Fibroblast of peridontal ligament (primary cell): ENCODE results near the gene LIG1.

Experiments
- DNase-seq: peaks from one replicate; pipeline ENCODE4 v3.0.0-alpha.2; 2010; ENCODE audit errors: extremely low read depth

LIG1 gene

DNA sequence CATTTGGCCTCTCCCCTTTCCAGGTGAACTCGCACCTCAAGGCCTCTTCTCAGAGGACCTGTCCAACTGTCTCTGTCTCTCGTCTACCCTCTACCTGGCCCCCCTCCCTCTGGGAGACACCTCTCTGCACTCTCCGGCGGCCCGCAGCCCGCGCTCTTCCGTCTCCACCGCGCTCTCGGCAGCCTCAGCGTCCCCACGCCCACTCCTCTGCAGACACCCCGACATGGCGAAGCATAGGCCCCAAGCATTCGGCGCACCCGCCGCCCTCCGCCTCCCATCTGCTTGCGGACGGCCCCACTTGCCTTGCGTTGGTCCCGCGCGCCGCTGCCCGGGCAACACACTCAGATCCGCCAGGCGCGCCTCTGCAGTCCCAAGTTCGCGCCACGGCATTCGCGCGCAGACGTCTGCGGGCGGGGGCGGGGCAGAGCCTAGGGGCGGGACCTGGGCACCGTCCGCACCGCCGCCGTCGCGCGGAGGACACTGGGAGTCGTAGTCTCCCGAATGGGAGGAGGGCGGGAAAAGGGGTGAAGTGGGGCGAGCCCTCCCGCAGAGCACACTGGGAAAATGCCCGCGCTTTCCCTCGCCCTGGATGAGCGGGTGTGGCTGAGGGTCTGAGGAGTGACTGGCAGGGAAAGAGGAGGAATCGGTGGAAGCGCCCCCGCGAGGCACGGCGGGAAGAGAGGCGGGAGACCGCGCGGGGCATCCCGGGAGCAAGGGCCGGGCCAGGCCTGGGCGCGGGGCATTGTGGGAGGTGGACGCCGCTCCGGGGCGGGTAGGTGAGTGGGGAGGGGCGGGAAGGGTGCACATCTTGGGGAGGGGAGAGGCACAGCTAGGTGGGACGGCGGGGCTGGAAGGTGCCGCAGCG is at the start of gene LIG1, which contains the start of gene ZSWIM9:
Gene LIG1 (minus strand): TSS at position 406 of the 865 bp plus-strand sequence. CDS start 4,778 bp downstream, outside the sequence.
Gene ZSWIM9 (plus strand): TSS at position 742 of the 865 bp plus-strand sequence. CDS start 1,123 bp downstream, outside the sequence.
- DNase-seq: peak; percentile 94

DNA sequence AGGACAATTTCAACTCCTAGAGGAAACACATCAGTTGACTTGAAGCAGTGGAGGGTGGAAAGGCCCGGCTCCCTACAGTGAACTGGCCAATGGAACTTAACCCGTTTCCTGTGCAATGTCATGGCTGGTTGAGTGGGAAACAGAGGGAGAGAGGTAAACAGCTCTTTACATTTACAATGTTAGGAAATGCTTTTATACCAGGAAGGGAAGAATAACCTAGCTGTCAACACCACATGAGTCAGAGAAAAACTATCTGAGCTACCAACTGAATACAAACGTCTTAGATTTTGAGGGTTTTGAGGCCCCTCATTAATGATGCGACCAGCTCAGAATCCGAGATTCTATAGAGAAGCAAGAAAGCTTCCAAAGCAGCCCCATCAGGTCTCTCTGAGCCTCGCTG is 48.9 kb upstream of the LIG1 start:
- DNase-seq: no peak

DNA sequence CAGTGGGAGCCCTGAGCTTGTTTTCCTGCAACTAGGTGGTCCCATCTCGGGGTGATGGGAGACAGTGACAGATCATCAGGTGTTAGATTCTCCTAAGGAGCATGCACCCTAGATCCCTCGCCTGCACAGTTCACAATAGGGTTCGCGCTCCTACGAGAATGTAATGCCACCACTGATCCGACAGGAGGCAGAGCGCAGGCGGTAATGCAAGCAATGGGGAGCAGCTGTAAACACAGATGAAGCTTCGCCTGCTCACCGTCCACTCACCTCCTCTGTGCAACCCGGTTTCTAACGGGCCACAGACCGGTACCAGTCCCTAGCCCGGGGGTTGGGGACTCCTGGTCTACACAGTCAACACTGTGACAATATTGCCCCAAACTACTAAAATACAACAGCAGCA is 46.8 kb upstream of the LIG1 start:
- DNase-seq: no peak

DNA sequence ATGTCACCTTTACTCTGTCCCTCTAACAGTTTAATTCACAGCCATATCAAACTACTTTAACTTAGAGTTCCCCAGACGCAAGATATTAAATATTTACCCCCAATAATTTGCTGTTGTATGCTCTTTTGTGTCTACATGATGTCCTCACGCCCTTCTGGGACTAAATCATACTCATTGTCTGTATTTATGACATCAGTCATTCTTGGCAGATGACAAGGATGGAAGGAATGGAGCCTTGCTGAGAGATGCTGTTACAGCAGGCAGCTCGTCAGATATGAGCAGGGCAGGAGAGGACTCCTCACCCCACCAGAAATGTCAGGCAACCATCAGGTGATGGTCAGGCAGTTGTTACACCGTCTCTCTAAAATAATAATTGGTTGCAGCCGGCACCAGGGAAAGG is 43.8 kb upstream of the LIG1 start:
- no peak for DNase-seq

DNA sequence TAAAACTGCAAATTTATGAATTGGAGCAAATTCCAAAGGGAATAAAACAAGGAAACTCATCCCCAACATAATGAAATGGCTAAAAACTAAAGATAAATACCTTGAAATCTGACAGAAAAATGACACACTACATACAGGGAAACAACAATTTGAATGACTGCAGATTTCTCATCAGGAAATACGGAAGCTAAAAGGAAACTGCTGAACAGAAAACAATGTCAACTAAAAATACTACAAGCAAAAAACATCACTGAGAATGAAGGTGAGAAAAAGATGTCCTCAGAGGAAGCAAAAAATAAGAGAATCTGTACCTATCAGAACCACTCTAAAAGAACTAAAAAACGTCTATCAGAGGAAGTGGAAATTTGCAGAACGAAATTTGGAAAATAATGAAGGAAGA is 39.9 kb upstream of the LIG1 start:
- no peak for DNase-seq

DNA sequence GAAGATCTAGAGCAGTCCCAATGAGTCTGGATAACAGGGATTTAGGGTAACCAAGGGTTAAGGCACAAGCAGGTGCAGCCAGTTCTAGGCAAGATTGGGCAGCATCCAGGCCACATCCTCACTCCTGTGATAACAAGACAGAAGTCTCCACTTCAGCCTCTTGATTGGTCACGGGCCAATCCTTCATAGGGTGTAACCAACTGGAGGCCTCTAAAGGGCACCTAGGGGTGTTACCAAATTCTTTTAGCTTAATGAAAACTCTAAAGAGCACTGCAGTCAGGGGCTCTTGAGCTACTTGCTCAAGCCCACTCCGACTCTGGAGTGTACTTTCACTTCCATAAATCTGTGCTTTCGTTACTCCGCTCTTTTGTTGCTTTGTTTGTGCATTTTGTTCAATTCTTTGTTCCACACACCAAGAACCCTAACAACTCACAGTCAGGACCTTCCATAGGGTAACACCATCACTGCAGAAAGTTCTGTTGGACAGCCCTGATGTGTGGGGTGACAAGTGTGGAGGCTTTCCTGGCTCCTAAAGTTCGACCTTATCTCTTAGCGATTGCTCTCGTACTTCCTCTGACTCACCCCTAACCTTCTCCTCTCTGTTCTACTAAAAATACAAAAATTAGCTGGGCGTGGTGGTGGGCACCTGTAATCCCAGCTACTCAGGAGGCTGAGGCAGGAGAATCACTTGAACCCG is 36.4 kb upstream of the LIG1 start:
- no peak for DNase-seq

DNA sequence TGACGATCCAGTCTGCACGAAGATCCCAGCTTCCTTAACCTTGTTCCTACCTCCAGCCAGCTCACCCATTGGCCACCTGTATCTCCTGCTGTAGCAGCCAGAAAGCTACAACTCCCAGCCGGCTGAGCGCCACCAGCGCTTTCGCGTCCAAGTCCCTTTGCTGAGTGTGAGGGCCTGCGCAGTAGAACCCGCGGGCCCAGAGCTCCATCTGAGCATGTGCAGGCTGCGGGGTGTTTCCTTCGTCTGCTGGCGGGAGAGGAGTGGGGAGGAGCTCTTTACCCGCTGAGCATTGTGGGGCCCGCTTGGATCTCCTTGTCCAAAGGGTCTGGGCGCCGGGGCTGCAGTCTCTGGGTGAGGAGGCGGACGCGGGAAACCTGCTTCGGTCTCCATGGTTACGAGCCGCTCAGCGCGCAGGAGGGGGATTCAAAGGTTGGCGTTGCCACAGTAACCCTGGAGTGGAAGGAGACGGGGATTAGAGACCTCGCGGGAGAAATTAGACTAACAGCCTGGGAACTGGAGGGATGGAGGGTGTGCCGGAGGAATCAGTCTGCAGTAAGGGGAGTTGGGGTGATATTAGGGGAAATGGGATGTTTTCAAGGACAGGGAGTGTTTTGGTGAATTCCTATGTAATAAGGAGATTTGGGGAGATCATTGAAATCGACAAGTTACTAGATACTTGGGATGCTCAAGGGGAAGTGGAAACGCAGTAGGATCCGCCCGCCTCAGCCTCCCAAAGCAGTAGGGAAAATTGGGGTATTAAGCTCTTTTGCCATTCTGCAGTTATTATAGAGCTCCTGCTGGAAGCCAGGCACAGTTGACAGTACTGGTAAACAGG is 33.9 kb upstream of the LIG1 start:
- peak; percentile 87 for DNase-seq

DNA sequence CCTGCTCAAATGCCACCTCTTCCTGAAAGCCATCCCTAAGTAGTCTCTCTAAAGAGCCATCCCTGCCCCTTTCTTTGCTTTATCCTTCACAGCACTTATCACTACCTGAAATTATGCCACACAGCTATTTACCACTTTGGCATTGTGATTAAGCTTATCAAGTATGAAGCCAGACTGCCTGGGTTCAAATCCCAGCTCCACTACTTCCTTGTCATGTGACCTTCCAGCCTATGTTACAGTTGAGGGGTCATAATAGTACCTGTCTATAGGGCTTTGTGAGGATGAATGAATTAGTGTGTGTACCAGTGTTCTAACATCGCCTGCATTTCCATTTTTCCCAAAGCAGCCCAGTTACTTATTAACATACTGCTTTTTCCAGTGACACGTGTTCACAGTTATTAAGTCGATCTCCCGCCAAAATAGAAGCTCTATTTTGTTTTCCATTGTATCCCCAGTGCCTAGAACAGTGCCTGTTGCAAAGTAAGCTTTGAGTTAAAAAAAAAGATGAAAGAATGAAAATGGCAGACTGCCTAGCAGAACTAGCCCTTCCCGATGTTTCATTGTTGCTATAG is 33.2 kb upstream of the LIG1 start:
- DNase-seq: no peak

DNA sequence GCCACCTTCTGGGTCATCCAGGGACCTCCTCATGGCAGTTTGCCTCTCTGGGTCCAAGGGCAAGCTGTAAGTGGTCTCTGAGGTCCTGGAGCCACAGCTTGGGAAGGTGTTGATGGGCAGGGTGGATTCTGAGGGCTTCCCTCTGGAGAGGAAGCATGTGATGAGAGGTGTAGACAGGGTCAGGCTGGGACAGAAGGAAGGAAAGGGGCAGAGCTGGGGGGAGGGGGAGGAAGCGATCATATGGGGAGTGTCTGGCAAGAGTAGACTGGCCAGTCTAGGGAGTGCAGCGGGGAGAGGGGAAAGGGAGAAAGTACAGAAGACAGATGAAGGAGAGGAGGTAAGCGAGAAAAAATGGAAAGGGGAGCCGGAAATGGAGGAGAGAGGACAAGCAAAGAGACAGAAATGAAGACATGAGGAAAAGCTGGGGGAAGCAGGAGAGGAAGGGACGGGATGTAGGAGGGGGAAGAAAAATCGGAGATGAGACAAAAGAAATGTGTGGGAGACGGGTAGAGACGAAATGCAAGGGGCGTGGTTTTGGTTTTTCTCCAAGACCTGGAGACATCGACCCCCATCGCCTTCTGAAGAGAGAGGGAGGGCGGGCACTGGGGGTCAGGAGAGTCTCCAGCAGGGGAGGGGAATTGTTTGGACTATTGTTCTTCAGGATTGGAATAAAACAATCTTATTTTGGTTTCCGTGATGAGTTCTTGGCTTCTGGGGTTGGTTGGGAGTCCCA is 27.0 kb upstream of the LIG1 start:
- DNase-seq: no peak

DNA sequence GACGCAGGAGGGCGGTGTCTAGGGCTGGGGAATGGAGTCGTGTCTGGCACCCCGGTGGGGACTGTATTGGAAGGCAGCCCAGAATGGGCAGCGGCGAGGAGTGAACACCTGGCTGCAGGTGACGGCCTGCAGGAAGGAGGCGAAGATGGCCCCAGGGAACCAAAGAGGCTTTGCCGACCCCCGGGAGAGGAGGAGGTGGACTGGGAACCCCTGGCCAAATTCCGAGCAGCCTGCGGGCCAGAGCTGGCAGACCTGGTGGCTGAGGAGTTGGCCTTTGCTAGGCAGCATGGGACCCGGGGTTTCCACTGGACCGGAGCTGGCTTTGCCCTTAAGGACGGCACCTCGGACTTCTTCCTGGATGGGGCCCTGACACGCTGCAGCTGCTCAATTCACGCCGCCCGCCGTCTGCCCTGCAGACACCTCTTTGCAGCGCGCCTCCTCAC is 26.2 kb upstream of the LIG1 start:
- no peak for DNase-seq

DNA sequence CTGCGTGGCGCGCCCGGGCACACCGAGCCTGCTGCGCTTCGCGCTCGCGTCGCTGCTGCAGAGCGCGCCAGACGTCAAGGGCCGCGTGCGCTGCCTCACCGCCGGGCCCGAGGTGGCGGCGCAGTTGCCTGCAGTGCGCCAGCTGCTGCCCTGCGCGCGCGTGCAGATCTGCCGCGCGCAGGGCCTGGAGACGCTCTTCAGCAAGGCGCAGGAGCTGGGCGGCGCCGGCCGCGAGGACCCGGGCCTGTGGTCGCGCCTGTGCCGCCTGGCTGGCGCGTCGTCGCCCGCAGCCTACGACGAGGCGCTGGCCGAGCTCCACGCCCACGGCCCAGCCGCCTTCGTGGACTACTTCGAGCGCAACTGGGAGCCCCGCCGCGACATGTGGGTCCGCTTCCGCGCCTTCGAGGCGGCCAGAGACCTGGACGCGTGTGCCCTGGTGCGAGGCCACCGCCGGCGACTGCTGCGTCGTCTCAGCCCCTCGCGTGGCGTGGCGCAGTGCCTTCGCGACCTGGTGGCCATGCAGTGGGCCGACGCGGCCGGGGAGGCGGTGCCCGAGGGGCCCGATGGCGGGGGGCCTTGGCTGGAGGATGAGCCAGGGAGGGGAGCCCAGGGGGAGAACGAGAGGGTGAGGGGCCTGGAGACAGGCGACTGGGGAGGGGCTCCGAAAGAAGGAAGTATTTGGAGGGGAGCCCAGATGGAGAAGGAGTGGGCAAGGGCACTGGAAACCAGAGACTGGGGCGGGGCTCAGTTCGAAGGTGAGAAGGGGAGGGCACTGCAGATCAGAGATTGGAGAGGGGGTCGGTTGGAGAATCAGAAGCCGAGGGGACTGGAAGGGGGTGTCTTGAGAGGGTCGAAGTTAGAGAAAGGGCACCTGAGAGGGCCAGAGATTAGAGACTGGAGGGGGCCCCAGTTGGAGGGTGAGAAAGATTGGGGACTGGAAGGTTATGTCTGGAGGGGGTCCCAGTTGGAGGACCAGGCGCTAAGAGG is 25.0 kb upstream of the LIG1 start:
- DNase-seq: no peak

DNA sequence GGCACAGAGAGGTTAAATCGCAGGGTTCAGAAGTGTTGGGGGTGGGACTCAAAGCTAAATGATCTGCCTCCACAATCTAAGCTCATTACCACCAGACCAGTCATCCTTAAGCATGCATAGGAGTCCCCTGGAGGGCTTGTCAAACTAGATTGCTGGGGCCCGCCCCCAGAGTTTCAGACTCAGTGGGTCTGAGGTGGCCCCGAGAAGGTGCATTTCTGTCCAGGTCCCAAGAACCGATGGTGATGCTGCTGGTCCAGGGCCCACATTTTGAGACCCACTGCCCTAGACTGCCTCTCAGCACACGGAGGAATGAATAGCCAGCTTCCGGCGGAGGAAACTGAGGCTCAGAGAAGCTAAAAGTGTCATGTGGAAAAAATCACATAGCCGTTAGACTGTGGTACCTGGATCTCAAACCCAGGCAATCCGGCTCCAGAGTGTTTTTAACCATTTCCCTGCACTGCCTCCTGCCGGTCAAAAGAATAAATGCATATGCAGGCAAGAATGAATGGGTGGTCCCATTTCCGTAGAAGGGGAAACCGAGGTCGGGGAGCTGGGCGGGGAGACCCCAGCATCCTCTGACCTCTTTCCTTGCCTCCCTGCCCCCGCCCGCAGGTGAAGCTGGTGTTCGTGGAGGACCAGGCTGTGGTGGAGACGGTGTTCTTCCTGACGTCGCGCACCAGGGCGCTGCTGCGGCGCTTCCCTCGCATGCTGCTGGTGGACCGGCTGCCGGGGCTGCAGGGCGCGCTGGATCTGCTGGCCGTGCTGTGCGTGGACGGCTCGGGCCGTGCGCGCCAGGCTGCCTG is 24.1 kb upstream of the LIG1 start:
- no peak for DNase-seq

DNA sequence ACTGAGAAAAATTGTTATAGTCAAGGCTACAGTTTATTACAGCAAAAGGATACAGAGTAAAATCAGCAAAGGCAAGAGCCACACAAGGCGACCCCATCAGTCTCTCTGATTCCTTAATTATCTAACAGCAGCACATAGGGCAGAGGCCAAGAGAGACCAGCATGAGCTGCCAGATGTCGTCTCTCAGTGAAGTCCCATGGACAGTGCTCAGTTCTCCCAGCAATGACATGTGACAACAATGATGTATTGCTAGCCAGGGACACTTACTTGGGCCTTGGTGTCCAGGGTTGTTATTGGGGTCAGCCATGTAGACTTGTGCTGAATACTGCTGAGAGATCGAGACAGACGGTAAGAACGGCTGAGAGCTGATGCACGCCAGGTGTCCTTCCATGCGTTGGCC is 22.6 kb upstream of the LIG1 start:
- DNase-seq: no peak

DNA sequence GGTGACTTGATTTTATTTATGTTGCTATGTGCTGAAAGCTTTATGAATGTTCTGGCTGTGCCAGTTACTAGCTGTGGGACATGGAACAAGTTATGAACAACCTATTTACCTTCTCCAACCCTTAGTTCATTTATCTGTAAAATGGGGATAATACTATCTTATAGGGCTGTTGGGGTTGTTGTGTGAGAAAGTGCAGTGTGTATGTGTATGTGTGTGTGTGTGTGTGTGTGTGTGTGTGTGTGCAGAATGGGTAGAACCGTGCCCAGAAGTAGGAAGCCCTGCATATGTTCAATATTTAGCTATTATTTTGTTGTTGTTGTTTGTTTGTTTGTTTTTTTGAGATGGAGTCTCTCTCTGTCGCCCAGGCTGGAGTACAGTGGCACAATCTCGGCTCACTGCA is 20.7 kb upstream of the LIG1 start:
- no peak for DNase-seq

DNA sequence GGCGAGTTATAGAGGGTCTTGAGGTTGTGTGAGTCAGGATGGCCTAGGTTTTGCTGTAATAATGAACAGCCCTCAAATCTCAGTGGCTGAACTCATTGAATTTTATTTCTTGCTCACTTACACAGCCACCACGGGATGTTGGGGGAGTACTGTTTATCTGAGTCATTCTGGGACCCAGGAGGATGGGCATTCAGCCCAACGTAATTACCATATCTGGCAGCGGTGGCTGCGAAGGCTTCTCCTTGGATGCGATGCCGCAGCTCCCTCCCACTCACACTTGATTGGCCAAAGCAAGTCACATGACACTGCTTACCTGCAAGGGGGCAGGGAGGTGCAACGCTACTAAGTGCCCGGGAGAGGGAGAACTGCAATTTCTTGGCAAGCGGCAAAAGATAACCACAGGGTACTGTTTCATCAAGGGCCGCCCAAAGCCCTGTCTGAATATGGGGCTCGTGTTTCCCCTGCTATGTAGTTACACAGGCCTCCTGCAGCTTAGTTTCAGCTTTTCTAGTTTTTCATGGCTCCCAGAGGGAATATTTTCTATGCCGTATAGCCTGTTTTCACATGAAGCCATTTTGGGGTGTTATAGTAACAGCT is 20.2 kb upstream of the LIG1 start:
- DNase-seq: peak; percentile 84

DNA sequence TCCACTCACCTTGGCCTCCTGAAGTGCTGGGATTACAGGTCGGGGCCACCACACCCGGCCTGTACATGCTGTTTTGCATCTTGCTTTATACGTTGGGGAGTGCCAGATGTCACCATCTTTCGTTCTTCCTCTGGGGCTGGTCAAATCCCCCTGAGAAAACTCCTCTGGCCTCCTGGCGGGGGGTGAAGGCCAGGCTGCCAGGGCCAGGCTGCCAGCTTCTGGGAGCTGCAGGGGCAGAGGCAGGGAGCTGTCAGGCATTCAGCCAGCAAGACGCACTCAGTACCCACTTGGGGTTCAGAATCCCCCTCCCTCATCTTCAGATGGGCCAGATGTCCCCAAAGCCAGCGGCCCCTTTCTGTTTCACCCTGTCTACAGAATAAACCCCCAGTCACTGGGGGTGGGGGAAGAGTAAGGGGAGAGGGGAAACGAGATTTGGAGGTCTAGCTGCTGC is 16.4 kb upstream of the LIG1 start:
- no peak for DNase-seq

DNA sequence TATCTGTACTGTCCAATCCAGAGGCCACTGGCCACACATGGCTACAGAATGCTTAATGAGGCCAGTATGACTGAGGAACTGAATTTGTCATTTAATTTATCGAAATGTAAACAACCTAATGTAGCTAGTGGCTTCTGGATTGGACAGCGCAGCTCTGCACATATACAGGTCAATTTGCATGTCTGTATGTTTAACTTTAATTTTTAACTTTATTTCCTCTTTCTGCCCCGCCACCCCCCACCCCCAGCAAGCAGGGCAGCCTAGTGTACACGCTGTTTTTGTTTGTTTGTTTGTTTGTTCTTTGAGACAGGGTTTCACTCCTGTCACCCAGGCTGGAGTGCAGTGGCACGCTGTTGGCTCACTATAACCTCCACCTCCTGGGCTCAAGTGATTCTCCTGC is 15.9 kb upstream of the LIG1 start:
- DNase-seq: no peak

DNA sequence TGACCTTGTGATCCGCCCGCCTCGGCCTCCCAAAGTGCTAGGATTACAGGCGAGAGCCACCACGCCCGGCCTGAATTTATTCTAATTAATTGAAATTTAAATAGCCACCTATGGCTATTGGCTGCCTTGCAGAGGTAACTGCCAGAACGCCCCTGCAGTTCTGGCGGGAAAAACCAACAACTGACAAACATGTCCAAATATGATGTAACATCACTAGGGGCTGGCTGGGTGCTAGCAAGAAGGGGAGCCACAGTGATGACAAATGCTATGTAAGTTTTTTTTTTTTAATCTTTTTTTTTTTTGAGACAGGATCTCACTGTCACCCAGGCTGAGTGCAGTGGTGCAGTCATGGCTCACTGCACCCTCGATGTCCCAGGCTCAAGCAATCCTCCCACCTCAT is 13.2 kb upstream of the LIG1 start:
- no peak for DNase-seq

DNA sequence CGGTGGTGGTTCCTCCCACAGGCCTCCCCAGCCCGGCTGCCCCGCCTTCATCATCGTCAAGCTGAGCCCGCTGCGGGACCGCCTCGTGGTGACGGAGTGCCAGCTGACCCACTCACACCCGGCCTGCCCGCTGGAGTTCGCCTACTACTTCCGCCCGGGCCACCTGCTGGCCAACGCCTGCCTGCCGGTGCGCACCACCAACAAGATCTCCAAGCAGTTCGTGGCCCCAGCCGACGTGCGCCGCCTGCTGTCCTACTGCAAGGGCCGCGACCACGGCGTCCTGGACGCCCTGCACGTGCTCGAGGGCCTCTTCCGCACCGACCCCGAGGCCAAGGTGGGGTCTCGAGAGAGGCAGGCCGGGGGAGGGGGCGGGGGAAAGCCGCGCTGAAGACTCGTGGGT is 12.3 kb upstream of the LIG1 start:
- no peak for DNase-seq
